GM21423 (cell line): ENCODE results near the gene ADGRV1.

Experiments used
- ATAC-seq: cut with Tn5 transposase; IDR thresholded peaks from one replicate; pipeline ENCODE4 v1.9.1; 2021; ENCODE audit warnings: mild to moderate bottlenecking, moderate library complexity; ENCODE audit not compliant: unreplicated experiment

Gene ADGRV1

GRCh38 chr5:91092859-91093783 is 534.5 kb downstream of the ADGRV1 start:
- no peak for ATAC-seq

- ATAC-seq: no peak
Observed at GRCh38 chr5:91095313-91095712, 536.7 kb downstream of the ADGRV1 start.

GRCh38 chr5:91095786-91096385 is 537.3 kb downstream of the ADGRV1 start:
- no peak for ATAC-seq

GRCh38 chr5:91098541-91098940 is 539.9 kb downstream of the ADGRV1 start:
- ATAC-seq: no peak

GRCh38 chr5:91101600-91102379 is 543.2 kb downstream of the ADGRV1 start:
- ATAC-seq: peak; percentile 99

- ATAC-seq: no peak
Observed at GRCh38 chr5:91103353-91104061, 544.9 kb downstream of the ADGRV1 start.

- no peak for ATAC-seq
Observed at GRCh38 chr5:91104062-91104448, 545.5 kb downstream of the ADGRV1 start.

- ATAC-seq: no peak
Observed at GRCh38 chr5:91106842-91107511, 548.4 kb downstream of the ADGRV1 start.

GRCh38 chr5:91109634-91110033 is 551.0 kb downstream of the ADGRV1 start:
- ATAC-seq: no peak

- no peak for ATAC-seq
Observed at GRCh38 chr5:91110686-91111085, 552.1 kb downstream of the ADGRV1 start.

GRCh38 chr5:91111473-91112238 is 553.1 kb downstream of the ADGRV1 start:
- no peak for ATAC-seq

GRCh38 chr5:91114658-91115057 is 556.1 kb downstream of the ADGRV1 start:
- no peak for ATAC-seq

- ATAC-seq: no peak
Observed at GRCh38 chr5:91118354-91118753, 559.8 kb downstream of the ADGRV1 start.

GRCh38 chr5:91118796-91119195 is 560.2 kb downstream of the ADGRV1 start:
- ATAC-seq: no peak

GRCh38 chr5:91119217-91119616 is 560.6 kb downstream of the ADGRV1 start:
- ATAC-seq: no peak

- no peak for ATAC-seq
Observed at GRCh38 chr5:91119981-91120850, 561.6 kb downstream of the ADGRV1 start.

- ATAC-seq: no peak
Observed at GRCh38 chr5:91121347-91121993, 562.9 kb downstream of the ADGRV1 start.

GRCh38 chr5:91122651-91123050 is 564.1 kb downstream of the ADGRV1 start:
- ATAC-seq: no peak
